Stimulated activated naive CD8-positive, alpha-beta T cell treated with anti-CD3 and anti-CD28 coated beads, Interleukin-15, Interleukin-2, amounts not matched to agents 100 U/mL and 50 U/mL, for 24 hours (primary cell): Measurements from ENCODE around the gene TMEM126A.

Experiments used
- ATAC-seq: fragments of 150-1000 bp; cut with Tn5 transposase; one replicate; pipeline ENCODE4 v1.10.0; 2021
- DNase-seq: peaks from one replicate; pipeline ENCODE4 v3.0.0; 2021

The TMEM126A gene

DNA sequence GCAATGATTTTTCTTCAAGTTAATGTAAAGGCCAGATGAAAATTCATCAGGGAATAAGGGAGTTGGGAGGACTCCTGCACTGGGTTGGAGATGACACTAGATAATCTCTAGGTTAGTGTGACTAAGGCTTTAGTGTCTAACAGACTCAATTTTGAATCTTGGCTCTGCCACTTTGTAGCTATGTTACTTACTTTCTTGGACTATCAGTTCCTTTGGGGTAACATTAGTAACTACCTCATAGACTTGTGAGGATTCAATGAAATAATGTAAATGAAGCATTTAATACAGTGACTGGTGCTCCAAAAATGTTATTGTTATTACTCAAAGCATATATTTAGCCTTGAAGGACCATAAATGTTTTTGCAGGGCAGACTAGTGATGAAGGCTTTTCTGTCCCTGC, 47.8 kb downstream of the TMEM126A start:
- DNase-seq, result no peak
- ATAC-seq, result no peak

DNA sequence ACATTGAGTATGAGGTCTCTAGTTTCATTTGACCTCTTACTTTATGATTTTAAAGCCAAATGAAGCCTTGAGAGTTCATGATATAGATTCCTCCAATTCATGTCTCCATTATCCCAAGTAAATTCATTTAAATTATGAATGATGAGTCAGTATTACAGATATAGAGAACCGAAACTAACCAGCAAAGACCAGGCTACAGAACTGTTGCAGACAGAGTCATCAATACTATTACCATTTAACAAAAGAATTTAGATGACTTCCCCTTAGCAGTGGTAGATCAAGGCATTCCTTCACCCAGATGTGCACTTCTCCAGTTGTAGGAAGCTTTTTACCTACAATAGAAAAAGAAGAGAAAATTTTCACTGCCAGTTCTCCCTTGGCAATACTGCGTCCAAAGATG, 50.0 kb downstream of the TMEM126A start:
- no peak for DNase-seq
- ATAC-seq, result no peak

DNA sequence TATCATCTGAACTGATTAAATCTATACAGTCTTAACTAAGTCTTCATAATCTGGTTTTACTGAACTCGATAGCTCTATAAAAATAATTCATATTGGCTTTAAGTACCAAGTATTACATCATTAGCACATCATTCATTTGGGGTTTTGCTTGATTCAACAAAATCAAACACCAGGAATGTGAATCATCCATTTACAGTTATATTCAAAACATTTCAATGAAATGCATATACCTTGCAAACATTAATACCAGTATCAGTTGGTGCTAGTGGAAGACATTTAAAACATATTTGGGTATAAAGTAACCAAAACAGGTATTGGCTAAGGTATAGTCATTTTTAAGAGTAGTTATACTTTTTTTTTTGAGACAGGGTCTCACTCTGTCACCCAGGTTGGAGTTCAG, 50.4 kb downstream of the TMEM126A start:
- DNase-seq (no peak), ATAC-seq (no peak)

DNA sequence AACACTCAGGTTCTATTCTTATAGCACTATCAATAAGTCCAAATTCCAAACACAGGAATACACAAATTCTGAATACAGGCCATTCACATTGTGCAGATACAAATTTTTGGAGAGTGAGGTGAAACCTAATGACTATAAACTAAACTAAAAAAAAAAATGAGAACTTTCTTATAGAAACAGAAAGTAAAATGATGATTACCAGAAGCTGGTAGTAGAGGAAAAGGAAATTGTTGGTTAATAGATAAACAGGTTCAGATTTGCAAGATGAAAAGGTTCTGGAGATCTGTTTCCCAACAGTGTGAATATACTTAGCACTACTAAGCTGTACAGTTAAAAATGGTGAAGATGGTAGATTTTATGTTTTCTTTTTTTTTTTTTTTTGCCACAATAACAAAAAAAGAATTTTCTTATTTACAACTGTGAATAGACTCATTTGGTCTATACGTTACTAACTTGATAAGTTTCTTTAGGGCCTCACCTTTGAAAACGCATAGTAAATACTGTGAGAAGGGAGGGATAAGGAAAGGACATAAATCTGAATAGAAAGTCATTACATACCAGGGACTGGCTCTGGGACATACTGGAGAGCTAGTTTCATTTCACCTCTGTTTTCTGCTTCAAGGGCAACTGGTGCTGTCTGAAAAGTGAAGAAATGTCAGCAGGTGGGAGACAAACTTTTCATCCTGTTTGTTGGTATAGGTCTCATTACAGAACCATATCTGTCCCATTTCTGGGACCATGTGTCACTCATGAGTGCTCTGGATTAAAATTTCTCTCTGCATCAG, 52.4 kb downstream of the TMEM126A start:
- no peak for ATAC-seq
- DNase-seq, result no peak

DNA sequence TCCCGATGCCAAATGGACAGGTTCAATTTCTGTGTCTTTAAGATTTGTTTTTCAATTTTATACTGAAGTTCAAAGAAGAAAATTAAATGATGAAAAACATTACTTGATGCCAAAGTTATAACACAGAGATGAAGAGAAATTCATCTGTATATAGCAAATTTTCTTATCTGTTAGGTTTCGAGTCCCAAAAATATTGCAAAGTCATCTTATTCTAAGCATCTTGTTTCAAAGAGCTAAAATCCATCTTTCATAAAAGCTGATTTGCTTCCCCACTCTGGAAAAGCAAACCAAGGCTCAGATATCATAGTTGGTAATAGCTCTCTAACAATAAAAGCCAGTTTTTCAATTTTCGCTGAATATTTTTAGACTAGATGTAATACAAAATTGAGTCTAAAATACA, 57.2 kb downstream of the TMEM126A start:
- DNase-seq (no peak), ATAC-seq (no peak)

DNA sequence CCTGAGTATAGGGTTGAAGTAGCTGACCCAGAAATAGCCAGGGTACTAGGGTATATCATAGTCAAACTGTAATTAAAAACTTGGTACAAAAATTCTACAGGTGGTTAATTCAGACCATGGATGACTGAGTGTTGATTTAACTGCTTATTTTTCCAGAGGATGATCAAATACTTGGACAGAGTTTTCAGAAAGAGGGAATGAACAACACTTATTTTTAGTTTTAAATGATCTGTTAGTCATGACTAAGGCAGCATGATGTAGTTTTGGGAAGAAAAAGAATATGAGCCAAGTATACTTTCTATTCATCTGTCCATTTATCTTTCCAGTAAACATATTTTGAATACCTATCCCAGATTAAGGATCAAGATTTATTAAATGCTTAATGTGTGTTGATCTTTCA, 58.0 kb downstream of the TMEM126A start:
- ATAC-seq, result no peak

More for the DNA sequence above, 58.0 kb downstream of the TMEM126A start:
- no peak for DNase-seq
